GM10266 (cell line): Measurements from ENCODE around the gene LSM5.

Experiments
- DNase-seq: peaks from one replicate; pipeline ENCODE4 v3.0.0; 2012; ENCODE audit errors: extremely low spot score
- TF ChIP-seq, protein P1 (sequence below): IDR thresholded peaks from 2 replicates; pipeline ENCODE4 v1.5.1; 2012; ENCODE audit warnings: mild to moderate bottlenecking, low read depth; ENCODE audit not compliant: control insufficient read depth, insufficient read depth; ENCODE audit errors: missing control alignments

LSM5 gene

DNA sequence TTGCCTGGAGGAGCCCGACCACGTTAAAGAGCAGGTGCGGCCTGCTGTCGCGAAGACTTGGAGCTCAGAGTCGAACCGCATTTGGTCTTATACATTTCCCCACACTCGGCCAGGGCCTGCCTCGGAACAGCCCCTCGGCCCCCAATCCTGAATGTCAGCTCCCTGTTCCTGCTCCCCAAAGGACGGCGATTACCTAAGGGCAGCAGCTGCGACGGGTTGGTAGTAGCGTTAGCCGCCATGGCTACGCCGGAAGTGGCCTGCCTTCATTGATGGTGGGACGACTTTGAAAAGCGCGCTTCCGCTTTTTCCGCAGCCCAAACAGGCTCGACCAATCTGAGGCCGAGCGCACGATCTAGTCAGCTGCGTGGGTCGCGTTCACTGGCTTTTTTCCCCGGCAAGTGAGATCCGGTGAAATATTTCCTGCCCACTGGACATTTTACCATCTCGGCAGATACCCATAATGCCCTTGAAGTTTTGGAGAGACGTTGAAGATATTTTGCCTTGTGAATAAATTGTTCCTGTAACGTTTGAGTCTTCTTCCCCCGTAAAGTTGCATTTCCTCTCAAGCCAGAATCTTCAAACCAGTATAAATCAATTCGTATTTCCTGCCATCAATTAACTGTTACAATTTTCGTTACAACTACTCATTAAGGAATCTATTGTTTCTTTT, at the start of gene LSM5:
Gene LSM5 (minus strand): TSS at position 254 of the 670 bp plus-strand sequence. CDS start 15 bp downstream, at position 239.
- TF ChIP-seq, protein P1, sequence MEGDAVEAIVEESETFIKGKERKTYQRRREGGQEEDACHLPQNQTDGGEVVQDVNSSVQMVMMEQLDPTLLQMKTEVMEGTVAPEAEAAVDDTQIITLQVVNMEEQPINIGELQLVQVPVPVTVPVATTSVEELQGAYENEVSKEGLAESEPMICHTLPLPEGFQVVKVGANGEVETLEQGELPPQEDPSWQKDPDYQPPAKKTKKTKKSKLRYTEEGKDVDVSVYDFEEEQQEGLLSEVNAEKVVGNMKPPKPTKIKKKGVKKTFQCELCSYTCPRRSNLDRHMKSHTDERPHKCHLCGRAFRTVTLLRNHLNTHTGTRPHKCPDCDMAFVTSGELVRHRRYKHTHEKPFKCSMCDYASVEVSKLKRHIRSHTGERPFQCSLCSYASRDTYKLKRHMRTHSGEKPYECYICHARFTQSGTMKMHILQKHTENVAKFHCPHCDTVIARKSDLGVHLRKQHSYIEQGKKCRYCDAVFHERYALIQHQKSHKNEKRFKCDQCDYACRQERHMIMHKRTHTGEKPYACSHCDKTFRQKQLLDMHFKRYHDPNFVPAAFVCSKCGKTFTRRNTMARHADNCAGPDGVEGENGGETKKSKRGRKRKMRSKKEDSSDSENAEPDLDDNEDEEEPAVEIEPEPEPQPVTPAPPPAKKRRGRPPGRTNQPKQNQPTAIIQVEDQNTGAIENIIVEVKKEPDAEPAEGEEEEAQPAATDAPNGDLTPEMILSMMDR, result no peak
- DNase-seq, result peak; percentile 78

- TF ChIP-seq, protein P1, result no peak
- DNase-seq, result no peak
Measured at GRCh38 chr7:32539366-32539765, 49.2 kb upstream of the LSM5 start.

GRCh38 chr7:32537760-32538159, 47.6 kb upstream of the LSM5 start:
- TF ChIP-seq, protein P1, result no peak
- DNase-seq, result no peak

DNA sequence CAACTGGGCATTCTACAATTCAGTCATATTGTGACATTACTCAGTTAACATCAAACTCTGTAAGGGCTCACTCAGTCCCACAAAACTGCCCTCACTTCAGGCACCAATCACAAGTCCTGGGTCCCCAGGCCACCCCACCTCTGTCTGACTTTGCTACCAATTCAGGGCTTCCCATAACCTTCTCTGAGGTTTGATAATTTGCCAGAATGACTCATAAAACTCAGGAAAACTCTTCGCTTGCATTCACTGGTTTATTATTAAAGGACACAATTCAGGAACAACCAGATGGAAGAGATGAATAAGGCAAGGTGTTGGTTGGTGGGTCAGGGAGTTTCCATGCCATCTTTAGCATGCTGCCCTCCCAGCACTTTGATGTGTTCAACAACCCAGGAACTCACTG, 46.4 kb upstream of the LSM5 start:
- TF ChIP-seq, protein P1, result no peak
- no peak for DNase-seq

DNA sequence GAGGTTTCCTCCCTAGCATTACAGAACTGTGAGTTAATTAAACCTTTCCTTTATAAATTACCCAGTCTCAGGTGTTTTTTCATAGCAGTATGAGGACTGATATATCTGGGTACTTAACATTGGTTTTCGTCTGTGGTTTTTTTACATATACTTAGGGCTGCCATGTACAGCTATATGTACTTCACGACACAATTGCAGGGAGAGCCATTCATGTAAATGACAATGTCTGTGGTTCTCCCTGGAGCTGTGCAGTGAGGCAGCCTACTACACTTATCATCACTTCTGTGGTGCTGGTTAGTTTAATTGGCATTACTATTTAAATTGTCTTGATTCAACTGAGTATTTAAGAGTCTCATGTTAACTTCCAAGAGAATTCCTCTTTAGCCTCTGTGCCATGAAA, 45.8 kb upstream of the LSM5 start:
- TF ChIP-seq, protein P1, result no peak
- DNase-seq, result no peak

DNA sequence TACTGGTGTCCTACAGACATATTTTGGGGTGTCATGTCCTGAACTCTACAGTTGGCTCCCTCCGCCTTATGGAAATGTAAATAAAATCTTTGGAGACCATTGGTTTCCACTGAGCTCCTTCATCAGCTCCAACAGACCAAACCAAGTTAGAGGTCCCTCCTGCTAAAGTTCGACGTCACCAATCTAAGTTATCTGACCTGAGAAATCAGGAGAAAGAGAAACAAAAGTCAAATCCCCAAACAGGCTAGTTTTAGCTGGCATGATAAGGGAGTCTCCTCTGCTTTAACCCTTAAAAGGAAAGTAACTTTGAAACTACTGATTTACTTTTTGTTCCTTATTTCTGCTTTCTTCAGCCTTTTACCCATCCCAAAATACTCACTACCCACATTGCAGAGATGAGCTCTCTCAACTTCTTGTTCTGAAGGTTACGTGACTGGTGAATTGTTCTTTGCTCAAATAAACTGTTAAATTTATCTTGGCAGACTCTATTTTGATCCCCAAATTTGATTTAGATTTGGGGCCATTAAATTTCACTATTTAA, 45.1 kb upstream of the LSM5 start:
- peak; percentile 14 for DNase-seq
- TF ChIP-seq, protein P1, result no peak

DNA sequence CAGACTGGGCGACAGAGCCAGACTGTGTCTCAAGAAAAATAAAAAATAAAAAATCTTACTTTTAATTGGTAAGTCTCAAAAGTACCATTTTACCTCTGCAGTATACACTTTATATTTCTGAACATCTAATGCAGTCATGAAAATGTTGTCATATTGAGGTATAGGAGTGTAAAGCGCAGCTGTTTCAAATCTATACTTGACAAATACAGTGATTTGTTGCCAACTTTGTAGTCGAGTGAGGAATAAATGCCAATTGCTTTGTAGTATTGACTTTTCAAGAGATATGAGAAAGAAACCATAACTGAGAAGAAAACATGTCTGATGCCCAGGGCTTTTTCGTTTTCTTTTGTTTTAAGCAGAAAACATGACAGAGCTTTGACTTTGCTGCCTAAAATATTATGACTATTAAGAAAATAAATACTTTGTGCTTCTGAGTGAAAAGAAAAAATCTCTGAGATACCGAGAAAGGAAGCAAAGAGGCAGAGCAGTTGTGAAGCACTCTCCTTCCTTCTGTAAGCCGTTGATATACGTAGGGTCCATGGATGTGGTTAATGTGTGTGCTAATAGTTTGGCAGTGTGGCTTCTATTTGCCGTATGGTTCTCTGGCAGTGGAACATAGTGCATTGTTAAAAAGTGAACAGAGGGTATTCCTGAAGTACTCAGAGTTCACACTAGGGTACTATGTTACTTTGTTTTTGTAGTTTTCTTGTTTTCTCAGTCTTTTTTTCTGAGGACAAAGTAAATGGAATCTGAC, 43.3 kb upstream of the LSM5 start:
- TF ChIP-seq, protein P1, result no peak
- no peak for DNase-seq
